Putamen (tissue), 1 donor: ENCODE results near the gene PXDC1.

Source experiments
- DNase-seq: peaks from one replicate; pipeline ENCODE4 v3.0.0-alpha.2; 2016; ENCODE audit warnings: low spot score

PXDC1 gene

DNA sequence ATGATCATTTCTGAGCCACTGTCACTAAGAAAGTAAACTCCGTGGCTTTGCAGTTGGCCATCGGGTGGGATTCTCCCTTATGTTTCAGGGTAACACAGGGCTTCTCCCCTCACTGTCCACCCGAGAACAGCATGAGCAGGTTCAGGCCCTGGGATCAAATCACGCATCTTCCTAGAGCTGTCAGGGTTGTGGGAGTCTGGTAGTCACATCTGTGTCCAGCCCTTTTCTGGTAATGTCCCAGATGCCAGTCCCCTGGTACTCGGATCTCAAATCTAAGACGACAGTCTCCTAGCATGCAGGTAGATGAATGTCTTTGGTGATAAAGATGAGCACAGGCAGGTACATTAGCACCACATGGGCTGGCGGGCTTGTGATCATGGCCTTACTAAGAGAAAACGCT lies 4.8 kb downstream of the PXDC1 start:
- DNase-seq, result no peak

DNA sequence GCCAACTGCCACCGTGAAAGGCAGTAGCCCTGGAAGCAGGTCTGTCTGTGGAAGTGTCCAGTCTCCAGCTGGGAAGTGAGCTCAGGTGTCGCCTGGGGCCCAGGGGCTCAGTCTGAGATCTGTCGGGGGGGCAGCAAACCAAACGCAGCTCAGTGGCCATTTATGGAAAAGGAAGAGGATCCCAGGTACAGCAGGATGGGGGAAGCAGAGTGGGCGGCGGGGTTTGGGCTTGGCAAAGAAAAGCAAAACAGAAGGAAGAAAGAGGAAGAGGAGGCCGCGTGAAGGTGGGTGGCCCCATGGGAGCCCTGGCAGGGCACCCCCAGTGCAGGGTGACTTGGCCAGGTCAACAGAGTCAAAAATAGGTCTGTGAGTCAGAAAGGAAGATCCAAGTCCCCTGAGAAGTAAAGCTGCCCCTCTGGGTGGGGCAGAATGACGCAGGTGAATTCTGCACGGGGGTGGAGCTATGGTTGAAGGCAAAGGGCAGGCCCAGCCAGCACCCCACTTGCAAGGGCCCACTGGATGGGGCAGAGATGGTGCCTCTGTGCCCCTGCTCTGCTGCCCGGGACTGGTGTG lies 5.3 kb downstream of the PXDC1 start:
- DNase-seq, result no peak

DNA sequence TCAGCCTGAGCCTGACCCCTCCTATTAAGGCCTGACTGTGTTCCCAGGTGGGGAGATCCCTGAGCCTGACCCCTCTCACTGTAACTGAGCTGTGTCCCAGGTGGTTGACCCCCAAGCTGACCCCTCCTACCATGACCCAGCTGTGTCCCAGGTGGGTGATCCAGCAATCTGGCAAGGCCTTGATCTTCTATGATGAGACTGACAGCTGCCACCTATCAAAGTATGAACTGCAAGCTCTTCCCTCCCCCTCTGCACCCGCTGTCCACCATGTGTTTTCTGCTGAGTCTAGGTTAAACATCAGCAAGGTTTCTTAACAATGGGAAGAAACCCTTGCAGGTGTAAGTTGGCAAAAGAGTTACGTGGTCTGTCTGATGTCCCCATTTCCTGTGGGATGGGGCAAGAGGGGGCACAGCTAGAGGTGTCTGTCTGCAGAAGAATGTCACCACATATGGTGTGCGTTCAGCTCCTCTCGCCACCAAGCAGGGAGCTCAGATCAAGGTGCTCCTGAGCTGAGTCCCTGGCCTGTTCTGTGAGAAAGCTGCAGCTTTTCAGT lies 5.9 kb downstream of the PXDC1 start:
- DNase-seq, result no peak

DNA sequence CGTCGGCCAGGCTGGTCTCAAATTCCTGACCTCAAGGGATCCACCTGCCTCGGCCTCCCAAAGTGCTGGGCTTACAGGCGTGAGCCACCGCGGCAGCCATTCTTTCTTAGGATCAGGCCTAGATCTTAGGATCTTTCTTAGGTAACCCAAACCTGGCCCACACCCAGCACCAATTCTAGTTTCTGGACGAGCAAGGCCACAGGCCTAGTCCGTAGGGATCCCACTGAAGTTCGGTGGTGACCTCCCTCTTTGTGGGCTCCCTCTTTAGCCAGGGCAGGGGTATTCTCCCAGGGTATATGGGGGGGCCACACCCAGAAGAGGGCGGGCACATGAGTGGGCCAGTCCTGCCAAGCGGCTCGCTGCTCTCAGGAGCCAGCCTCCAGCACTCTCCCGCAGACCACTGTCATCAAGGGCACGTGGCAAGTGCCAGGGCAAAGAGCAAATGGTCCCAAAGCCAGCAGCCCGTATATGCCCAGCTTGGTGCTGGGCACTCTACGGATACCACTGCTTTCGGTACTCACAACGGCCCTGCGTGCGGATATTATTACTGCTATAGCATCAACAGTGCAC lies 6.5 kb downstream of the PXDC1 start:
- DNase-seq, result no peak

DNA sequence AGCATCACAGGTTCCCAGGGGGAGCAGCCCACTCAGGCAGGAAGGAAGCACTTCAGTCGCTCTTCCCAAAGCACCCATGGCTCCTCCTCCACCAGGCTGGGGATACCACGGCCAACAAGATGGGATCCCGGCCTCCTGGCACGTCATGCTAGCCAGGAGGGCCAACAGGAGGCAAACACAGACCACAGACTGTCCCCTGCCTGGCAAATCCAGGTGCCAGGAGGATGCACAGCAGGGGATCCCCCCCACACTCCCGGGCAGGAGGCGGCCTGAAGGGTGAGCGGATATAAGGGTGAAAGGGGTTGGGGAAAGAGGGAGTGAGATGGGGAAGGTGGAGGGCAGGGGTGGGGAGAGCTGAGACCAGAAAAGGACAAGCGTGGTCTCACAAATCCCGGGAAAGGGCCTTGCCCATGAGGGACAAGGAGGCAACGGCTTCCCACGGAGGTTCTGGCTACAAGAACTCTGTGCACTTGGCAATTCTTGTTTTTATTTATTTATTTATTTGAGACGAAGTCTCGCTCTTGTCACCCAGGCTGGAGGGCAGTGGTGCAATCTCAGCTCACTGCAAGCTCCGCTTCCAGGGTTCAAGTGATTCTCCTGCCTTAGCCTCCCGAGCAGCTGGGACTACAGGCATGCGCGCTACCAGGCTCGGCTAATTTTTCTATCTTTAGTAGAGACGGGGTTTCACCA lies 7.2 kb downstream of the PXDC1 start:
- DNase-seq, result no peak

DNA sequence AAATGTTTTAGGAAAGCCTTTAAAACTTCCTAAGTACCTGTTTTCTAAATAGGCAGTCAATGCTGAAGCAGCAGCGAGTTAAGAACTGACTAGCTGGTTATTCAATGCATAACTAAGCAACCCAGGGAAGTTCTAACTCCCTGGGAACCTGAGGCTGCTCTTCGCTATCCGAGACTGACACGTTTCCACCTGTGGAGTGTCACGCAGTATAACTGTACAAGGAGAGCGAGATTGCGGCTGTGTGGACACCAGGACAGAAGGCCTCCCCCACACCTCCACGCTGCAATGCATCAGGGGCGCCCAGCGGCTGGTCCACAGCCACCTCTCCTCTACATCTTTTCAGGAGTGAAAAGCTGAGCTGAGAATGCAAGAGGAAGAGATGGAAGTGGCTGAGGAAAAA lies 8.0 kb downstream of the PXDC1 start:
- no peak for DNase-seq

DNA sequence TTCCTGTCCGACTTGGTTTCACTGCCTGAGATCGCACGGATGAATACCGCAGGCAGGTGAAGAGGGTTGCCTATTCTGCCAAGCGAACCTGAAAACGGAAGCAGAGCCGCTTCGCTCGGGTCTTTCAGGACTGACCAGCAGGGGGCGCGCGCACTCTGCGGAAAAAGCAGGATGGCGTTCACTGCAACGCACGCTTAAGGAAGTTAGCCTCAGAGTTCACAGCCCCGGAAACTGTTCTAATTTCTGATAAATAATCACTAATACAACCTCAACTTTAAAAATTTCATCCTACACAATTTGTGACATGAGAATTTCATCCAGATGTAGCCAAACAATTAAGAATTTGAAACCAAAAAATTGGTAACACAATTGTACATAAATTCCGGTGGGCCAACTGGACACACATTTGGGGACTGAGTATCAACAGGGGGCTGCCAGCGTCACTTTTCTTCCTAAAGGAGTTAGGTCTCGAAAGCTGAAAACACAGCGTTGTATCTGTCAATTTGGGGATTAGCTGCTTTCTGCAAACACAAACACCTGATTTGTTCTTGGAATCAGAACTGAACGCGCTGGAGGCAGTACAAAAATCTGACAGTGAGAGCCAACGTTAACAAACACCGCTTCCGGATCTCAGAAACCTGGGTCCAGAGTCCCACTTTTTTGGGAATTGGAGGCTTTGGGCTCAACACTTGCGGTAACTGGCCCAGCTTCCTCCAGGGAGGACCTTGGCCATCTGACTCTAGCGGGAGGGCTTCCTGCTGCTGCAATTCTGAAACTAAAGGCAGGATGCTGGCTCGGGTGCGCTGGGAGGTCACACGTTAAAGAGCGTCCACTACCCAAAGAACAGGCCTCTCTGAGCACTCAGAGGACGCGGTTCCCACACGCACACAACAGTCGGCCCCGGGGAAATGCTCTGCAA lies 8.8 kb downstream of the PXDC1 start:
- peak; percentile 79 for DNase-seq

DNA sequence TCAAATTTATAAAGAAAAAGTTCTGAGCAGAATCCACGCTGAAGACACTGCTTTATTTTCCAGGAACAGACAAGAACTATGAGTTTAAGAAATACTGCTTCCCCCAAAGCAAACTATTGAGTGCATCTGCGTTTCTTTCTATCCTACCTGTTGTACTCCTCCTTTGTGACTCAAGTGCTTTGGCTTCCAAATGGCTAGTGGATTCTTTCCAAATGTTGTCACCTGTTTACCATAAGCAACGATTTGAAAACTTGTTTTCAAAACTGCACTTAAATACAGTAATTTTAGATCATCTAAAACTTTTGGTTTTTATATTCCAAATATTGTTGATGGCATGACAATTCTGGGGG lies 9.5 kb downstream of the PXDC1 start:
- no peak for DNase-seq

DNA sequence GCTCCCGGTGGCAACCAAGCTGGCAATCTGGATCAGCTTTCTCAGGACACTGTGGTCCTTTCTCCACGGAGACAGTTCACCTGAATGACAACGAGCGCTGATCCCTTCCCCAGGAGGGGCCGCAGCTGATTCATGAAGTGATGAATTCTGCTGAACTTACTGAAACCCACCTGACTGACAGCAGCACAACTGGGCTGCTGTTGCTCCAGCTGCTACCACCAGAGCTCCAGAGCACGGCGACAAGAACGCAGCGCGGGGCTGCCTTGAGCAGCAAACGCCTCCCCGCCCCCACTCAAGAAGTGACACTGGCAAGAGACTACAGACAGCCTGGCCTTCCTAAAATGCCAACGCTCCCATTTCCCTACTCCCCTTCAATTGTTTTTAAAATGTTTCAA lies 10.0 kb downstream of the PXDC1 start:
- DNase-seq, result no peak

DNA sequence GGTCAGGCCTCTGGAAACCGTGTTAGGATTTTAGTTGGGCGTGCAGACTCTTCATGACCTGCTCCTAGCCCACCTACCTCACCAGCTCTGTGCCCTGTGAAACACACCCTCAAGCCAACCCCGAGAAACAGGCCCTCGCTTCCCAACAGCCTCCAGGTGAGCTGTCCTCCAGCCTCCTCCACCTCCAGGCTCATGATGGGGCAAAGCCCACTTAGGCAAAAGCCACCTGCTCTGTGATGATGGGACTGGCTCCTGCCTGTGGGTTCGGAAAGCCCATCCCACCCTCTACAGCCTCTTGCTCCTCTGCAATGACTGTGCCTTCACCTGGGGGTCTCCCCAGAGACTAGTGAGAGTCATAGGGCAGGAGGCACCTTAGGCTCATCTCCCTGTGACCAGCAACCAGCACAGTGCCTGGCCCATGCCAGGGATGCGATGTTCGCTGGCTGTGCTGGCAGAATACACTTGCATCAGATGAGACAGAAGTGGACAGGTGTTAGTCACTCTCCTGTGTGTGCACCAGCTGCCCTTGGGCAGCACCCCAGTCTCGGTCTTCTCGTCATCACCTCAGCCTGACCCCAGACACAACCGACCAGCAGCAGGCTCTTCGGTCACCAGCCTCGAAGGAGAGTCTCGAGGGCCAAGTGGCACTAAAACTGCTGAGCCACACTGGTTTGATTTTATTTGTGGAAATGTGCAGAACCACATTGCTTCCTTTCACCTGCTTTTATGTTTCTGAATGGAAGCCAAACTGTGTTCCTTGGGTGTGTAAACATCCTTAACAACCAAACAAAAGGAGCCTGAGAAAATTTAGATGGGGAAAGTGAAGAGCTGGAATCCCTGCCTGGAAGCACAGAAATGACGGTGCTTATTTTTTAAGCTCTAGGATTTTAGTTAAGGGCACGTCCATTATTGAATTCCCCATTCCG lies 10.7 kb downstream of the PXDC1 start:
- no peak for DNase-seq

DNA sequence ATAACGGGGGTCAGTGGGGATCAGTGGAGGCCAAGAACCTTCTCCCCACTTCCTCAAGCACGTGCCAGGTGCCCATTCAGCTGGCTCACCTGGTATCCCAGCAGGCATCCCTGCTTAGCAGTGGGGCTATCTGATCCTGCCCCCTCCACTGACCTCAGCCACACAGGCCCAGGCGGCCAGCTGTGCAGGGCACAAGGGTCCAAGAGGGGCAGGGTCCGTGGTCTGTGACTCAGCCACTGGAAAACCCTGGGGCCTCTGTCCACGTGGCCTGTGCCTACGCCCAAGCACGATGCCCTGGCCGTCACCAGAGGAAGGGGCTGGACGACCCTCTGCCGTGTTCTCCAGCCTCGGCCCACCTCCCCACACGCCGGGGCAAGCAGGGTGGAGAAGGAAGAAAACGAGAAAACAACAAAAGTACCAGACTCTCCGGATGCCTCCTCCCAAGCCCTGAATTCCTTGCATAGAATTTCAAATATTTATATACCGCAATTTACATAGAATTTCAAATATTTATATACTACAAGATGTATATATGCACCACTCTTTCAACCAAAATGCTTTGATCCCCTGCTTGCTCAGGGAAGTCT lies 12.1 kb downstream of the PXDC1 start:
- DNase-seq, result no peak

DNA sequence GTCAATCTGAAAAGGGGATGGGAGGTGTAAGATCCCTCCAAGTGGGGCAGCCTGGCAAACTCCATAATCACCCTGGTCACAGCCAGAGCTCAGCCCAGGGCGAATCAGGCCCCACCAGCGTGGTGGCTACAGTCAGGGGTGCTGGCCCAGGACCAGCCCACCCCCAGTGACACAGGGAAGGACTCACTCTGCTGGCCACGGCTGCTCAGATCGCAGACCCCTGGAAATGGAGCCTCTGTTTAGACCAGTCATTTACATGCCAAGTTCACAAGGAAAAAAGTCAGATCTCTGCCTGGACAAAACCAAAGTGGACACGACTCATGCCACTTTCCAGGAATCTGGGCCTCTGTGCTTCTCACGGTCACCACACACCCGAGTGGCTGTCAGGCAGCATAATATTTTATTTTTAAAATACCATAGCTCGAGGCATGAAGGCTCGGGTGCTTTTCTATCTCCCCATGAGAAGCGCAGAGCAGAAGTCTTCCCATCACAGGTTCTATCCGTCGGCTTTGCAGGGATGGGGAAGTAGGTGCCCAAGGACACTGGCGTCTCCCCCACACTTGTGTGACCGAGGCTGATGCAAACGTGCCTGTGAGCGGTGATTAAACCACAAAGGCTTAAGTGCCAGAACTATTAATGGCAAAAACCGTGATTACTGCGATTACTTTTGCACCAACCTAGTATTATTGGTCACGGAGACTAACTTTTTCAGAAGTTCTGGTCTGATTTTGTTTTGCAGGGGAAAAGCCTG lies 13.0 kb downstream of the PXDC1 start:
- DNase-seq, result no peak

DNA sequence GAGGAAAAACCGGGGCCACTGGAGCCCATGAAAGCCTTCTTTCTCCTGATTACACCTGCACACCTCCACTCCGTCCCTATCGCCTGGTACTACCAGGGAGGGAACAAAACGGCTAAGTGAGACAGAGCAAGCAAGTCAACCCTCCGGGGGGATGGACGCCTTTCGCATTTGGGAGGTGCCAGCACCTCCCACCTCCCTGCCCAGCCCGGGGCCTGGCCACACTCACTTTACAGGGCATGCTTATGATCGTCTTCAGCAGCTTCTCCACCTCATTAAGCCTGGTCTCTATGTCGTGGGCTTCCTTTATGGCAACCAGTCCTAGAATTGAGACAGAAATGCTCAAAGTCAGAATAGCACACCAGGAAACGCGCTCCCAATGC lies 13.7 kb downstream of the PXDC1 start:
- no peak for DNase-seq

DNA sequence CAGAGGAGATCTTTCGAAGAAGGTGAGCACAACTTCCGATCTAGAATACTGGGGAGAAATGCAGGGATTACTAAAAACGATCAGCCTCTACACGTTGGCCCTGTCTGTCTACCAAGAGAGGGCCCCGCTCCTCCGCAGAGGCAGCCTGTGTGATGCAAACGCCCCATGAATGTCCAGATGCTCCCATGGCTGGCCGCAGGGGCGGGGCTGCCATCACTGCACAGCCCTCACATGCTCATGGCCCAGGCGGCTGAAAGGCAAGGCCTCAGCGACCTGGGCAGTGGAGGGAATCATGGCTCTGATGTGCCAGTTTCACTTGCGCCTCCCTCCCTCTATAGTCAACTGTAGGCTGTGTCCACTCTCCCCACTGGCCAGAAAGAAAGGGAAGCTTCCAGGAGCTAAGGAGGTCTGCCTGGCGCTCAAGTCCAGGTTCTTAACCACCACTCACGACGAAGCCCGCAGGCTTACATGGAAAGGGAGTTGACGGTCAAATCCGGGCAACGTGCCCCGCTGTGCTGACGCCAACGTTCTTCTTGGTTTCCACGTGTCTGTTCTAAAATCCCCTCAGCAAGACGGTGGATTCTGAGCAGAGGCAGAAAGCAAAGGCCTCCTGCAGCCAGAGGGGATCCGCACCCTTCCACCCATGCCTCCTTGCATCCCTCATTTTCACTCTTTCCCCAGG lies 14.2 kb downstream of the PXDC1 start:
- DNase-seq, result no peak

DNA sequence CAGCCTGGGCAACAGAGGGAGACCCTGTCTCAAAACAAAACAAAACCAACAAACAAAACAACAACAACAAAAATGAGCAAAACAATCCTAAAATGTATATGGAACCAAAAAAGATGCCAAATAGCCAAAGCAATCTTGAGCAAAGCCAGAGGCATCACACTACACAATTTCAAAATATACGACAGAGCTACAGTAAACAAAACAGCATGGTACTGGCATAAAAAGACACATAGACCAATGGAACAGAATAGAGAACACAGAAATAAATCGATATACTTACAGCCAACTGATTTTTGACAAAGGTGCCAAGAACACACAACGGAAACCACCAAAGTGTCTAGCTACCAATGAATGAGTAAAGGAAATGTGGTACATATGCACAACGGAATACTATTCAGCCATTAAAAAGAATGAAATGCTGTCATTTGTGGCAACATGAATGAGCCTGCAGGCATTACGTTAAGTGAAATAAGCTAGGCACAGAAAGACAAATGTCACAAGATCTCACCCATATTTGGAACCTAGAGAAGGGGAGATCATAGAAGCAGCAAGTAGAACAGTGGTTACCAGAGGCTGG lies 16.4 kb downstream of the PXDC1 start:
- no peak for DNase-seq

DNA sequence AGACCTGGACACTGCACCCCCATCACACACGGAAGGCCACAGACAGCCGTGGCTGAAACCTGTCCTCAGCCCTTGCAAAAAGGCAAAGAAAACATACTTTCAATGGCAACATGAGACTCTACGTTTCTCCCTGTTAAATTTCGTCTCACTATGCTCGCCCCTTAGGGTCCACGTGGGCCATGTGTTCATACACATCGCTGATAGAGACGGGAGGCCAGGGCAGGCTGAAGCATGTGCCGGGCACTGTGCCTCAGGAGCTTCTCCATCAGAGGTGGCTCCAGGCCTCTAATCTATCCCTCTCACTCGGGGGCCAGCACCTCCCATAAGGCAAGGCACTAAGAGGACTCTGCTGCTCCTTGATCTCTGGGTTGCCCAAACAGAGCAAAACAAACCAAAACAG lies 17.5 kb downstream of the PXDC1 start:
- DNase-seq, result no peak

DNA sequence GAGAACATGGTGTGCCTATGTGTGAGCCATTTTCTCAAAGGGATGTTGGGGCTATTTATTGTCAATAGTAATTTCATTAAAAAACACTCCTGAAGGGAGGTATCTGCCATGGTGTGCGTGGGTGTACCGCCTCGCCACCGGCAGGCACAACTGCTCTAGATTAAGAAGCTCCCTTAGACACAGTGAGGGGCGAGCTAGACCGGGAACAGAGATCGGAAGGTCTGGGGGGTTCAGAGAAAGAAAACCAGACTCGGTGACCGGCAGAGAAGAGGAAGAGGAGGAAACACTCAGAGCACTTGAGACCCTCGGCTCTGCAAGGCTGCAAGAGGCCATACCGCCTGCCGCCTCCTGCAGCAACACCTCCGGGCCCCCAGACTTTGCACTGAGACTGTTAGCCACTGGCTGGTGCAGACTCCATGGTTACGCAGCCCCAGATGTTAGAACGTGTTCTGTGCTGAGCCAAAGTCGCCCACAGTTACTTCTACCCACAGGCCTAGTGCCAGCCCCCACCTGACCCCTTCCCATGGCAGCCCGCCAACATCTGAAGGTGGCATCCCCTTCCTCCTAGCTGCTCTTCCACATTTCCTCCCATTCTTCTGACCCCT lies 18.1 kb downstream of the PXDC1 start:
- DNase-seq, result no peak

DNA sequence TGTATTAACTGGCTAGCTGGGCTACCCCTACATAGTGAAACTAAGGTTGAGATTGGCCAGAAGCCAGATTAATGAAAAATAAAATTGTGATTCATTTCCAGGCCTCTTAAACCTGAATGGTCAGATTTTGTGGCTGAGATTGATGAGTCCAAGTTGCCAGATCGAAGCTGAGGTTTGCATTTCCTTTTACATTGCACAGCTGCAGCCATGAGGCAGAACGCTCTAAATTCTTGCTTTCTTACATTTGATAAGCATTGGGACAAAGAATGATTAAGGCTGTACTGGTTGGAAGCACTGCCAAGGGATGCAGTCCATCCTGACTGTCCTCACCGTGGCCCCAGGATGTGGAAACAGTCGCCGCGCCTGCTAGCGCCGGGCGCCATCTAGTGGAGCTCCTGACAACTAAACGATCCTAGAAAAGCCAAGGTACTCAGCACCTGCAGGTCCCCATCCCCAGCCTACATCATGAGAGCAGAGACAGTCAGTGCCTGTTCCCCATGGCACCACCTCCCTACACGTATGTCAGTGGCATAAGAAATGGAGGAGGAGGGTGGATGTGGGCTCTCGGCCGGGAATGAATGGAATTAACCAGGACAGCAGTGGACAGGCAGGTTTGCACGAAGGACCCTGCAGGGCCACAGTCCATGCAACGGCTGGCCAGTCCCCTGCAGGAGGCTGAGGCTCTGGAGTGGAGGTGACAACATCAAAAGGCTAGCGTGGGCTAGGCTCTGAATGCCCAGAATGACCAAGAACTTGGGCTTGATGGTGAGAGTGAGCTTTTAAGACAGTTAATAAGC lies 19.0 kb downstream of the PXDC1 start:
- DNase-seq, result peak; percentile 70
